Embryonic facial prominence (tissue), 1 donor: ENCODE results near the gene PCDHA5.
"Not testable (repeated sequence)": the region's sequence is repeated elsewhere in the genome, so short reads cannot be mapped to it uniquely, and the experiment has no call there.

Experiments
- DNase-seq: peaks from one replicate; pipeline ENCODE4 v3.0.0-alpha.2; 2016; ENCODE audit errors: extremely low spot score

PCDHA5 gene

GRCh38 chr5:140821375-140822280 is at the start of gene PCDHA5:
Gene PCDHA5 (plus strand): TSS chr5:140821613.
- DNase-seq: no peak

GRCh38 chr5:140780512-140780911 is 40.9 kb upstream of the PCDHA5 start:
- DNase-seq: no peak

GRCh38 chr5:140785905-140786686 is 35.3 kb upstream of the PCDHA5 start, which contains the start of gene PCDHA1:
Gene PCDHA1 (plus strand): TSS chr5:140786140.
- no peak for DNase-seq

DNA sequence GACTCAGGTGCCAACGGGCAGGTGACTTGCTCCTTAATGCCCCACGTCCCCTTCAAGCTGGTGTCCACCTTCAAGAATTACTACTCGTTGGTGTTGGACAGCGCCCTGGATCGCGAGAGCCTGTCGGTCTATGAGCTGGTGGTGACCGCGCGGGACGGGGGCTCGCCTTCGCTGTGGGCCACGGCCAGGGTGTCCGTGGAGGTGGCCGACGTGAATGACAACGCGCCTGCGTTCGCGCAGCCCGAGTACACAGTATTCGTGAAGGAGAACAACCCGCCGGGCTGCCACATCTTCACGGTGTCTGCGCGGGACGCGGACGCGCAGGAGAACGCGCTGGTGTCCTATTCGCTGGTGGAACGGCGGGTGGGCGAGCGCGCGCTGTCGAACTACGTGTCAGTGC is 34.0 kb upstream of the PCDHA5 start:
- DNase-seq: not testable (repeated sequence)

DNA sequence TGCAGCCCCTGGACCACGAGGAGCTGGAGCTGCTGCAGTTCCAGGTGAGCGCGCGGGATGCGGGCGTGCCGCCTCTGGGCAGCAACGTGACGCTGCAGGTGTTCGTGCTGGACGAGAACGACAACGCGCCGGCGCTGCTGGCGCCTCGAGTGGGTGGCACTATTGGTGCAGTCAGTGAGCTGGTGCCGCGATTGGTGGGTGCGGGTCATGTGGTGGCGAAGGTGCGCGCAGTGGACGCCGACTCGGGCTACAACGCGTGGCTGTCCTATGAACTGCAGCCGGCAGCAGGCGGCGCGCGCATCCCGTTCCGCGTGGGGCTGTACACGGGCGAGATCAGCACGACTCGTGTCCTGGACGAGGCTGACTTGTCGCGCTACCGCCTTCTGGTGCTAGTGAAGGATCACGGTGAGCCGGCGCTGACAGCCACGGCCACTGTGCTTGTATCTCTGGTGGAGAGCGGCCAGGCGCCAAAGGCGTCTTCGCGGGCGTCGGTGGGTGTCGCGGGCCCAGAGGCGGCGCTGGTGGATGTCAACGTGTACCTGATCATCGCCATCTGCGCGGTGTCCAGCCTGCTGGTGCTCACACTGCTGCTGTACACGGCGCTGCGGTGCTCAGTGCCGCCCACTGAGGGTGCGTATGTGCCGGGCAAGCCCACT is 33.4 kb upstream of the PCDHA5 start:
- not testable (repeated sequence) for DNase-seq

DNA sequence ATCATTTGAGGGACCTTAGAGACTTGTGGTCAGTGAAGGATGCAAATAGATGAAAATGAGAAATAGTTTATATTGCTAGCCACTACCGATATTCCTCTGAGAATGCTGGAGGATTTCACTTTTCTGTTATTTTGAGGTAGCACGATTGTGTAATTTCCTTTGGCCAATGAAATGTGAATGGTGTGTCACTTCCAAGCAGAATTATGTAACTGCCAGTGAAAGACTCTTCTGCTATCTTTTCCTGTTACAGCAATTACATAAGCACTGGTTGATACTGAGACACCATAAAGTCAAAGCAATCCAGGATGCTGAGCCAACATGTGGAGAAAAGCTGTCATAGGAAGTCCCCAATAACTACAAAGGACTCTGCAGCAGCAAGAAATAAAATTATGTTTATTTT is 30.3 kb upstream of the PCDHA5 start:
- no peak for DNase-seq

GRCh38 chr5:140794595-140795258 is 26.7 kb upstream of the PCDHA5 start, which contains the start of gene PCDHA2:
Gene PCDHA2 (plus strand): TSS chr5:140794852.
- DNase-seq: no peak

DNA sequence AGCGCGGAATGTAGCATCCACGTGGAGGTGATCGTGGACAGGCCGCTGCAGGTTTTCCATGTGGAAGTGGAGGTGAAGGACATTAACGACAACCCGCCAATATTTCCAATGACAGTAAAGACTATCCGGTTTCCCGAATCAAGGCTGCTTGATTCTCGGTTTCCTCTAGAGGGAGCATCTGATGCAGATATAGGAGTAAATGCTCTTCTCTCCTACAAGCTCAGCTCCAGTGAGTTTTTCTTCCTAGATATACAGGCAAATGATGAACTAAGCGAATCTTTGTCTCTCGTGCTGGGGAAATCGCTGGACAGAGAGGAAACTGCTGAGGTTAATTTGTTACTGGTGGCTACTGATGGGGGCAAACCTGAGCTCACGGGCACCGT is 26.2 kb upstream of the PCDHA5 start:
- DNase-seq: no peak

GRCh38 chr5:140796072-140796717 is 25.2 kb upstream of the PCDHA5 start:
- not testable (repeated sequence) for DNase-seq

- DNase-seq: no peak
These were observed 24.7 kb upstream of the PCDHA5 start for GRCh38 chr5:140796718-140797095.

- no peak for DNase-seq
These were observed 20.5 kb upstream of the PCDHA5 start, which contains the start of gene PCDHA3 for GRCh38 chr5:140800816-140801493. Gene PCDHA3 (plus strand): TSS chr5:140801057.

GRCh38 chr5:140801494-140801841 is 19.9 kb upstream of the PCDHA5 start:
- no peak for DNase-seq

GRCh38 chr5:140802381-140802780 is 19.0 kb upstream of the PCDHA5 start:
- not testable (repeated sequence) for DNase-seq

DNA sequence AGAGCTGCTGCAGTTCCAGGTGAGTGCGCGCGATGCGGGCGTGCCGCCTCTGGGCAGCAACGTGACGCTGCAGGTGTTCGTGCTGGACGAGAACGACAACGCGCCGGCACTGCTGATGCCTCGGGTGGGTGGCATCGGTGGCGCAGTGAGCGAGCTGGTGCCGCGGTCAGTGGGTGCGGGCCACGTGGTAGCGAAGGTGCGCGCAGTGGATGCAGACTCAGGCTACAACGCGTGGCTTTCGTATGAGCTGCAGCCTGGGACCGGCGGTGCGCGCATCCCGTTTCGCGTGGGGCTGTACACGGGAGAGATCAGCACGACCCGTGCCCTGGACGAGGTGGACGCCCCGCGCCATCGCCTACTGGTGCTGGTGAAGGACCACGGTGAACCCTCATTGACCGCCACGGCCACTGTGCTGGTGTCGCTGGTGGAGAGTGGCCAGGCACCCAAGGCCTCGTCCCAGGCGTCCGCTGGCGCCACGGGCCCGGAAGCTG is 18.6 kb upstream of the PCDHA5 start:
- no peak for DNase-seq

DNA sequence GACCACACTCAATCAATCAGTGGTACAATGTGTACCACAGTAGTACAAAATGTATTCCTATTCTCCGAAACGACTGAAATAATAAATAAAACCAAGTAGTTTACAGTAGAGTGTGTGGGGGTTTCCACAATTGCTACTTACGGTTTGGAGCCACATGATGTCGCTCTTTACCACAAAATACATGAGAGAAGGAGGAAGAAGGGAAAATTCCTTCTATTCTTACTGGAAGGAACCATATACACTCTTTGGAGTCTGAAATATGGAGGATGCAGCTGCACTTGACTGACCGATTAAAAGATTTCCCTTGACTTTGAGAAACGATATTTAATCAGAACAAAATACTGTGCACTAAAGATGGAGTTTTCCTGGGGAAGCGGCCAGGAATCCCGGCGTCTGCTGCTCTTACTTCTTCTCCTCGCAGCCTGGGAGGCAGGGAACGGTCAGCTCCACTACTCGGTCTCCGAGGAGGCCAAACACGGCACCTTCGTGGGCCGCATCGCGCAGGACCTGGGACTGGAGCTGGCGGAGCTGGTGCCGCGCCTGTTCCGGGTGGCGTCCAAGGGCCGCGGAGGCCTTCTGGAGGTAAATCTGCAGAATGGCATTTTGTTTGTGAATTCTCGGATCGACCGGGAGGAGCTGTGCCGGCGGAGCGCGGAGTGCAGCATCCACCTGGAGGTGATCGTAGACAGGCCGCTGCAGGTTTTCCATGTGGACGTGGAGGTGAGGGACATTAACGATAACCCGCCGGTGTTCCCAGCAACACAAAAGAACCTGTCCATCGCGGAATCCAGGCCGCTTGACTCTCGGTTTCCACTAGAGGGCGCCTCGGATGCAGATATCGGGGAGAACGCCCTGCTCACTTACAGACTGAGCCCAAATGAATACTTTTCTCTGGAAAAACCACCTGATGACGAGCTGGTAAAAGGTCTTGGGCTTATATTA is 14.3 kb upstream of the PCDHA5 start, which contains the start of gene PCDHA4:
Gene PCDHA4 (plus strand): TSS at position 235 of the 942 bp plus-strand sequence.
- DNase-seq: no peak

- DNase-seq: not testable (repeated sequence)
These were observed 13.0 kb upstream of the PCDHA5 start for GRCh38 chr5:140808241-140808888.

DNA sequence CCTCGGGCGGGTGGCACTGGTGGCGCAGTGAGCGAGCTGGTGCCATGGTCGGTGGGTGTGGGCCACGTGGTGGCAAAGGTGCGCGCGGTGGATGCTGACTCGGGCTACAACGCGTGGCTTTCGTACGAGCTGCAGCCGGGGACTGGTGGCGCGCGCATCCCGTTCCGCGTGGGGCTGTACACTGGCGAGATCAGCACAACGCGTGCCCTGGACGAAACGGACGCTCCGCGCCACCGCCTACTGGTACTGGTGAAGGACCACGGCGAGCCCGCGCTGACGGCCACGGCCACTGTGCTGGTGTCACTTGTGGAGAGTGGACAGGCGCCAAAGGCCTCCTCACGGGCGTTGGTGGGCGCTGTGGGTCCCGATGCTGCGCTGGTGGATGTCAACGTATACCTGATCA is 12.5 kb upstream of the PCDHA5 start:
- DNase-seq: no peak

- no peak for DNase-seq
These were observed 842 bp downstream of the PCDHA5 start for GRCh38 chr5:140822281-140822629.

DNA sequence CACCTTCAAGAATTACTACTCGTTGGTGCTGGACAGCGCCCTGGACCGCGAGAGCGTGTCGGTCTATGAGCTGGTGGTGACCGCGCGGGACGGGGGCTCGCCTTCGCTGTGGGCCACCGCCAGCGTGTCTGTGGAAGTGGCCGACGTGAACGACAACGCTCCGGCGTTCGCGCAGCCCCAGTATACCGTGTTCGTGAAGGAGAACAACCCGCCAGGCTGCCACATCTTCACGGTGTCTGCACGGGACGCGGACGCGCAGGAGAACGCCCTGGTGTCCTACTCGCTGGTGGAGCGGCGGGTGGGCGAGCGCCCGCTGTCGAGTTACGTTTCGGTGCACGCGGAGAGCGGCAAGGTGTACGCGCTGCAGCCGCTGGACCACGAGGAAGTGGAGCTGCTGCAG is 1.6 kb downstream of the PCDHA5 start:
- not testable (repeated sequence) for DNase-seq
